WERI-Rb-1 (cell line): ENCODE results near the gene MGAT3.

Experiments
- DNase-seq: peaks from one replicate; pipeline ENCODE4 v3.0.0-alpha.2; 2020
- H3K27ac ChIP-seq: fragments of 250-450 bp; sonication (Bioruptor Pico); 2 replicates; pipeline ENCODE4 v1.5.1; 2020; ENCODE audit warnings: mild to moderate bottlenecking, moderate library complexity
- H3K27me3 ChIP-seq: fragments of 250-450 bp; sonication (Bioruptor Pico); 2 replicates; pipeline ENCODE4 v1.5.1; 2021; ENCODE audit warnings: mild to moderate bottlenecking, low read depth, moderate library complexity; ENCODE audit not compliant: insufficient read depth, severe bottlenecking
- H3K36me3 ChIP-seq: fragments of 250-450 bp; sonication (Bioruptor Pico); 2 replicates; pipeline ENCODE4 v1.5.1; 2020; ENCODE audit warnings: mild to moderate bottlenecking, moderate library complexity
- H3K4me3 ChIP-seq: 2 replicates; pipeline ENCODE4 v1.5.1; 2011; ENCODE audit warnings: low read depth, mild to moderate bottlenecking, control low read depth, low read length
- H3K9me3 ChIP-seq: fragments of 250-450 bp; sonication (Bioruptor Pico); 2 replicates; pipeline ENCODE4 v1.5.1; 2021; ENCODE audit warnings: mild to moderate bottlenecking, moderate library complexity; ENCODE audit not compliant: severe bottlenecking
- TF ChIP-seq, protein P1 (sequence below): IDR thresholded peaks from 2 replicates; pipeline ENCODE4 v1.5.1; 2011; ENCODE audit warnings: low read depth, mild to moderate bottlenecking, control low read depth, inconsistent platforms, low read length

Gene MGAT3

DNA sequence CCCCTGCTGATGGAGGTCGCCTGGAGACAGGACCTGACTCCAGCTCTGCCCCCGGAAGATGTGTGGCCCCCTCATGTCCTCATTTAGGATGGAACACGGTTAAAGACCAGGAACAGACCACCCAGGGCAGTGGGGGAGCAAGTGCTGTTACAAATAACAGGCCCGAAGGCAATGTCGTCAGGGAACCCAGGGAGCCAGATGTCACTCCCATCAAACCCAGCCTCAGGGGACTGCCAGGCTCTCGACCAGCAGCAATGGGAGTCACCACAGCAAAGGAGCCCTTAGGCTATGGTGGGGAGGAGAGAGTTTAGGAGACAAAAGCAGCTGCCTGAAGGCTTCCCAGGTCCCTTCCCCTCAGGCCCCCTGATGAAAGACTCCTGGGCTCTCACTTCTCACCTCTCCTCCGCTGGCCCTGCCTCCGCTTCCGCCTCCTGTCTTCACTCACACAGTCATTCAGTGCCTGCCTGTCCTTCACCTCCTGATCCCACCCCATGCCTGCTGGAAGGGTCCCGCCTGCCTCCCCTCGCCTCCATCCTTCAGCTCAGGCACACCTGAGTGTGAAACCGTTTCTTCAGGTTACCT lies 71.4 kb downstream of the MGAT3 start:
- TF ChIP-seq, protein P1, sequence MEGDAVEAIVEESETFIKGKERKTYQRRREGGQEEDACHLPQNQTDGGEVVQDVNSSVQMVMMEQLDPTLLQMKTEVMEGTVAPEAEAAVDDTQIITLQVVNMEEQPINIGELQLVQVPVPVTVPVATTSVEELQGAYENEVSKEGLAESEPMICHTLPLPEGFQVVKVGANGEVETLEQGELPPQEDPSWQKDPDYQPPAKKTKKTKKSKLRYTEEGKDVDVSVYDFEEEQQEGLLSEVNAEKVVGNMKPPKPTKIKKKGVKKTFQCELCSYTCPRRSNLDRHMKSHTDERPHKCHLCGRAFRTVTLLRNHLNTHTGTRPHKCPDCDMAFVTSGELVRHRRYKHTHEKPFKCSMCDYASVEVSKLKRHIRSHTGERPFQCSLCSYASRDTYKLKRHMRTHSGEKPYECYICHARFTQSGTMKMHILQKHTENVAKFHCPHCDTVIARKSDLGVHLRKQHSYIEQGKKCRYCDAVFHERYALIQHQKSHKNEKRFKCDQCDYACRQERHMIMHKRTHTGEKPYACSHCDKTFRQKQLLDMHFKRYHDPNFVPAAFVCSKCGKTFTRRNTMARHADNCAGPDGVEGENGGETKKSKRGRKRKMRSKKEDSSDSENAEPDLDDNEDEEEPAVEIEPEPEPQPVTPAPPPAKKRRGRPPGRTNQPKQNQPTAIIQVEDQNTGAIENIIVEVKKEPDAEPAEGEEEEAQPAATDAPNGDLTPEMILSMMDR: no peak
- Histone ChIP-seq H3K4me3 (no peak overlapping the region; the same call in 1 of the 2 replicates), H3K36me3 (peaks cover 57% of the 10 kb centered on the region), H3K27me3 (no peaks in the 10 kb centered on the region), H3K9me3 (no peaks in the 10 kb centered on the region), H3K27ac (peak overlapping the region; percentile 85)
- no peak for DNase-seq

DNA sequence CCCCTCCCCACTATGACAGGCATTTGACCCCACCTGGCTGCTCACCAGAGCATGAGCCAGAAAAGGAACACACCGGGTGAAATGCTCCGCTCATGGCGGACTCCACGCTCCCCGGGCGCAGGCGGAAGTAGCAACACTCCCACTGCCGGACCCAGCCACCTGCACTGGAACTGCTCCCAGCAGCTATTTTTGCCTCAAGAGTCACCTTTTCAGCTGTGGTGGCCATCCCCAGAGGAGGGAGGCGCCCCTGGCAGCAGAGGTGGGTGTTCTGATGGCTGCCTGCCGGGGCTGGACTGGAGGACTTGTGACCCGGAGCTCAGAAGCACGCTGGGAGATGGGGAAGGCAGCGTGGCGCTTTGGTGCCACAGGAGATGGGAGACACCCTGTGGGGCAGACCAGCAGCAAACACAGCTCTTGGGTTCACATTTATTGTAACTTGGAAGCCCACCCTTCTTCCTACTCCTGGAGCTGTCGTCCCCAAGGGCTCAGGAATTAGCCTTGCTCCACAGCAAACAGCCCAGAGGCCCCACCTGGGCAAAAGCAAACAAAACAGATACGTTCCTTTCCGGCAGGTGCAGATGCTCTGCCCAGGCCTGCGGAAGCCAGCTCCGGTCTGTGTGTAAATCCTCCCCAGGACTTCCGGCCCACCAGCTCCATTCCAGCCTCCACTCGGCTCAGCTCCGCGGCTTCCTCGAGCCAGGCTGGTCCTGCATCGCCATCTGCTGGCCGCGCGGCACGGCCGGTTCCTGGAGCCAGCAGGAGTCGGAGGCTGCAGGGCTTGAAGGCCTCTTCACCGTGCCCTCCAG lies 72.1 kb downstream of the MGAT3 start:
- Histone ChIP-seq H3K4me3 (no peak overlapping the region), H3K36me3 (peaks cover 50% of the 10 kb centered on the region), H3K9me3 (no peaks in the 10 kb centered on the region), H3K27ac (peak overlapping the region; percentile 85), H3K27me3 (no peaks in the 10 kb centered on the region)
- peak; percentile 89 for DNase-seq
- TF ChIP-seq, protein P1: peak; percentile 98

DNA sequence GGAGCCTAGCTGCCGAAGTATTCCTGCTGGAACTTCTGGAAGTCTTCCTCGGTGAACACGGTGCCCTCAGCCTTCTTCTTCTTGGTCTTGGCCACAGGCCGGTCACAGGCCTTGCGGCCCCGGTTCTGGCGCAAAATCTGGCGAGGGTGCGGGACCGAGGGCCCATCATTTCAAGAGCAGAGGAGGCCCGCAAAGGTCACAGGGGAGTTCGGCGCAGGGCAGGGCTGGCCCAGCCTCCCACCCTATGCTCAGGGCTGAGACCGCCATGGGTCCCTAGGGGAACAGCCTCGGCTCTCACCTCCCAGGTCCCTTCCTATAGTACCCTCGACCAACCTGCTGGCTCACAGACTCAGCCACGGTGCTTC lies 72.7 kb downstream of the MGAT3 start:
- Histone ChIP-seq H3K4me3 (no peak overlapping the region), H3K36me3 (peaks cover 44% of the 10 kb centered on the region), H3K27ac (peak overlapping the region; percentile 85), H3K27me3 (no peaks in the 10 kb centered on the region), H3K9me3 (no peaks in the 10 kb centered on the region)
- no peak for DNase-seq
- TF ChIP-seq, protein P1: no peak

DNA sequence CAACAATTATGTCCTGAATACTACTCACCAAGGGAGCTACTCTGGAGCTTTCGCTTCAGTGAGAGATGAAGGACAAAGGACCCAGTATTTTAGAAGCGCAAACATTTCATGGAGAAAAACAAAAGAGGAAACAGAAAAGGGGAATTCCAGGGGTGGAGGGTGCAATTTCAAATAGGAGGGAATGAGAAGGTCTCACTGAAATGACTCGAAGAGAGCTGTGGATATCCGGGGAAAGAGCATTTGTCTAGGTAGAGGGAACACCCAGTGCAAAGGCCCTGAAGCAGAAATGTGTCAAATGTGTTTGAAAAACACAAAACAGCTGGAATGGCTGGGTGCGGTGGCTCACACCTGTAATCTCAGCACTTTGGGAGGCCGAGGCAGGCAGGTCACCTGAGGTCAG lies 73.3 kb downstream of the MGAT3 start:
- H3K27me3 ChIP-seq: no peaks in the 10 kb centered on the region
- H3K36me3 ChIP-seq: peaks cover 38% of the 10 kb centered on the region
- no peak overlapping the region for H3K27ac ChIP-seq

DNA sequence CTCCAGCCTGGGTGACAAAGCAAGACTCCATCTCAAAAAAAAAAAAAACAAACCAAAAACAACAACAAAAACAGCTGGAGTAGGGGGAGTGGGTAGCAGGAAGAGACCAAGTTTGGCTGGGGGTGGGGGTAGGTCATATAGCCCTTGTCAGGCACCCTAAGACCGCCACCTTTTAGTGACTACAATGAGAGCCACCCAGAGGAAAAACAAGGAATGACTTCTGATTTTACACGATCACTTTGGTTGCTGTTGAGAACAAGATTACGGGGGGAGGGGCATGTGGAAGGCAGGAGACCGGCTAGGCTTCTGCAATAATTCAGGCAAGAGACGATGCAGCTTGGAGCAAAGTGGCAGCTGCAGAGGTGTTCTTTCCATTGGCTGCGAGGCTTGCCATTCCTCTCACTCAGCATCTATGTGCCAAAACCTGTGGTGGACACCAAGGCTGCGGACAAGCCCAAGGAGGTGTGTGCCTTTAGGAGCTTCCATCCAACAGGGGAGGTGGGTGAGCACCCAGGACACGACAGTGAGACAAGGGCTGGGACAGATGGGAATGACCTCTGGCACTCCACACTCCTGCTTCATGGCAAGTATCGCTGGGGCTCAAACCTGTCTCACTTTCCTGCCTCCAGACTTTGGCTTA lies 74.0 kb downstream of the MGAT3 start:
- DNase-seq: peak; percentile 77
- H3K4me3 ChIP-seq: no peak overlapping the region
- peak overlapping the region; percentile 24; the same call in 1 of the 2 replicates for H3K27ac ChIP-seq
- no peaks in the 10 kb centered on the region for H3K27me3 ChIP-seq
- no peaks in the 10 kb centered on the region for H3K9me3 ChIP-seq
- H3K36me3 ChIP-seq: peaks cover 34% of the 10 kb centered on the region
- TF ChIP-seq, protein P1: peak; percentile 38

More for the DNA sequence above, 73.3 kb downstream of the MGAT3 start:
- DNase-seq: no peak
- H3K9me3 ChIP-seq: no peaks in the 10 kb centered on the region
- TF ChIP-seq, protein P1: no peak
- H3K4me3 ChIP-seq: no peak overlapping the region
